AG09319 (cell line): Measurements from ENCODE around the gene TRIM36.

Experiments used
- DNase-seq: peaks from one replicate; pipeline ENCODE4 v3.0.0-alpha.2; 2010; ENCODE audit warnings: low read depth; ENCODE audit errors: extremely low read depth
- CTCF ChIP-seq: IDR thresholded peaks from 2 replicates; pipeline ENCODE4 v1.5.1; 2011; ENCODE audit warnings: low read depth, mild to moderate bottlenecking, inconsistent platforms, low read length, moderate library complexity

Gene TRIM36

GRCh38 chr5:115100319-115100955, 69.3 kb downstream of the TRIM36 start:
- DNase-seq: no peak
- TF ChIP-seq CTCF: no peak

GRCh38 chr5:115098041-115098702, 71.5 kb downstream of the TRIM36 start:
- DNase-seq: peak; percentile 19
- peak; percentile 75 for TF ChIP-seq CTCF

- DNase-seq: no peak
Measured at GRCh38 chr5:115097236-115097635, 72.5 kb downstream of the TRIM36 start.

GRCh38 chr5:115096034-115096769, 73.5 kb downstream of the TRIM36 start:
- TF ChIP-seq CTCF: no peak
- DNase-seq: no peak

More at GRCh38 chr5:115097236-115097635, 72.5 kb downstream of the TRIM36 start:
- no peak for TF ChIP-seq CTCF

GRCh38 chr5:115087951-115088350, 81.8 kb downstream of the TRIM36 start:
- no peak for TF ChIP-seq CTCF
- no peak for DNase-seq

- TF ChIP-seq CTCF: no peak
- no peak for DNase-seq
Measured at GRCh38 chr5:115086473-115086872, 83.2 kb downstream of the TRIM36 start.

GRCh38 chr5:115084246-115084793, 85.4 kb downstream of the TRIM36 start:
- DNase-seq: no peak
- TF ChIP-seq CTCF: no peak
